CD4-positive, alpha-beta T cell treated with Interleukin-12 subunit alpha and Interleukin-12 subunit beta, for 1 hour (primary cell): Measurements from ENCODE around the gene BAIAP3.
"Not testable (repeated sequence)": the region's sequence is repeated elsewhere in the genome, so short reads cannot be mapped to it uniquely, and the experiment has no call there.

Experiments used
- DNase-seq: peaks from one replicate; pipeline ENCODE4 v3.0.0-alpha.2; 2020

The BAIAP3 gene

GRCh38 chr16:1316033-1316405 is 17.4 kb upstream of the BAIAP3 start:
- DNase-seq: no peak

- no peak for DNase-seq
These were observed 15.8 kb upstream of the BAIAP3 start for GRCh38 chr16:1317479-1318267.

- DNase-seq: no peak
These were observed 15.2 kb upstream of the BAIAP3 start for GRCh38 chr16:1318268-1318545.

GRCh38 chr16:1319041-1319440 is 14.4 kb upstream of the BAIAP3 start:
- no peak for DNase-seq

GRCh38 chr16:1320097-1320496 is 13.3 kb upstream of the BAIAP3 start:
- no peak for DNase-seq

GRCh38 chr16:1320658-1321240 is 12.7 kb upstream of the BAIAP3 start:
- no peak for DNase-seq

- no peak for DNase-seq
These were observed 11.0 kb upstream of the BAIAP3 start for GRCh38 chr16:1322407-1322806.

- no peak for DNase-seq
These were observed 9.9 kb upstream of the BAIAP3 start for GRCh38 chr16:1323296-1324239.

GRCh38 chr16:1324286-1324826 is 9.1 kb upstream of the BAIAP3 start:
- DNase-seq: no peak

- DNase-seq: no peak
These were observed 8.2 kb upstream of the BAIAP3 start for GRCh38 chr16:1325261-1325660.

- DNase-seq: no peak
These were observed 7.6 kb upstream of the BAIAP3 start for GRCh38 chr16:1325673-1326371.

- DNase-seq: no peak
These were observed 7.1 kb upstream of the BAIAP3 start for GRCh38 chr16:1326391-1326790.

GRCh38 chr16:1326946-1327618 is 6.4 kb upstream of the BAIAP3 start:
- DNase-seq: no peak

GRCh38 chr16:1327619-1327947 is 5.9 kb upstream of the BAIAP3 start:
- no peak for DNase-seq

GRCh38 chr16:1328136-1328535 is 5.3 kb upstream of the BAIAP3 start:
- not testable (repeated sequence) for DNase-seq

GRCh38 chr16:1328961-1329360 is 4.5 kb upstream of the BAIAP3 start:
- DNase-seq: not testable (repeated sequence)

- peak; percentile 26 for DNase-seq
These were observed 3.1 kb upstream of the BAIAP3 start for GRCh38 chr16:1330260-1330914.

- no peak for DNase-seq
These were observed 2.3 kb upstream of the BAIAP3 start for GRCh38 chr16:1330931-1331711.

GRCh38 chr16:1331712-1332617 is 1.5 kb upstream of the BAIAP3 start:
- peak; percentile 76 for DNase-seq

- no peak for DNase-seq
These were observed 762 bp upstream of the BAIAP3 start for GRCh38 chr16:1332618-1333148.
